ENCODE measurements around the gene NDUFA6.

DNA sequence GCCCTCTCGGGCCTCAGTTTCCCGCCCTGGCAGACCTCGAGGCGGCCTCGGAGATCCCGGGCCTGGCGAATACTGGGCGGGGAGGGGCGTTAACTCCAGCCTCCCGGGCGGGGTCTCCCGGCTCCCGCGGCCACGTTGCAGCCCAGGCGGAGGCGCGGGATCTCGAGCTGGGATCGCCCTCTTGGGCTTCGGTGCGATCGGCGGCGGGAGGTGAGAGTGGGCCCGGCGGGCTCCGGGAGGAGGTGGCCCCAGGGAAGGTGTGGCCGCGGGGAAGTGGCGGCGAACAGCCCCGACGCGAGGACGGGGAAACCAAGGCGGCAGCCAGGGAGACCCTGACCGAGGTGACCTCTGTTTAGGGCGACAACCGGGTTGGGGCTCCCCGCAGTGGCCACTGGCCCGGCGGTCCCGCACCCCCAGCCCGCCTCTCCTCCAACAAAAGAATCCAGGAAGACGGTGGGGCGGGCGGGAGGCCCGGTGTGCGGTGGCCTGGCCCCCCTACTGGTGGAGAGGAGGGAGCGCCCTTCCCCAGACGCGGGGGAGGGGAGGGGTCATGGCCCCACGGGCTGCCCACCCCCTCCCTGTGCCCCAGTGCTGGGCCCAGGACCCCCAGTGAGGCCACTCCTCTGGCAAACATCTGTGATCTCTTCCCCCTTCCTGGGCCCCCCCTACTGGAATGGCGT, 16.3 kb downstream of the NDUFA6 start, which contains the start of gene PHETA2:
- TF ChIP-seq EZH2 (IDR thresholded peaks at IDR 0.05; ENCODE audit: low read length, unreplicated experiment) (no peak), EZH2phosphoT487 (IDR thresholded peaks at IDR 0.05; ENCODE audit: borderline replicate concordance, low read length) (no peak)
- TF ChIP-seq, protein P1, sequence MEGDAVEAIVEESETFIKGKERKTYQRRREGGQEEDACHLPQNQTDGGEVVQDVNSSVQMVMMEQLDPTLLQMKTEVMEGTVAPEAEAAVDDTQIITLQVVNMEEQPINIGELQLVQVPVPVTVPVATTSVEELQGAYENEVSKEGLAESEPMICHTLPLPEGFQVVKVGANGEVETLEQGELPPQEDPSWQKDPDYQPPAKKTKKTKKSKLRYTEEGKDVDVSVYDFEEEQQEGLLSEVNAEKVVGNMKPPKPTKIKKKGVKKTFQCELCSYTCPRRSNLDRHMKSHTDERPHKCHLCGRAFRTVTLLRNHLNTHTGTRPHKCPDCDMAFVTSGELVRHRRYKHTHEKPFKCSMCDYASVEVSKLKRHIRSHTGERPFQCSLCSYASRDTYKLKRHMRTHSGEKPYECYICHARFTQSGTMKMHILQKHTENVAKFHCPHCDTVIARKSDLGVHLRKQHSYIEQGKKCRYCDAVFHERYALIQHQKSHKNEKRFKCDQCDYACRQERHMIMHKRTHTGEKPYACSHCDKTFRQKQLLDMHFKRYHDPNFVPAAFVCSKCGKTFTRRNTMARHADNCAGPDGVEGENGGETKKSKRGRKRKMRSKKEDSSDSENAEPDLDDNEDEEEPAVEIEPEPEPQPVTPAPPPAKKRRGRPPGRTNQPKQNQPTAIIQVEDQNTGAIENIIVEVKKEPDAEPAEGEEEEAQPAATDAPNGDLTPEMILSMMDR (conservative IDR thresholded peaks at IDR 0.05; ENCODE audit: low read depth, low read length): no peak

All from PC-3 (cell line).